HepG2 (cell line): ENCODE data around the gene CSNK2B. TPM values are rescaled to one million over a fixed set of nuclear protein-coding genes. Genes with fewer than 3 reads are reported as not detected.

Source experiments
- ATAC-seq: fragments of 200-7000 bp; cut with Tn5 transposase; 3 replicates; pipeline ENCODE4 v1.9.1; 2020; ENCODE audit warnings: mild to moderate bottlenecking, moderate library complexity
- BruUV-seq: library from RNA; stranded (reverse); fragments of 400-500 nt; replicated peaks from 2 replicates; lab custom pipeline; 2021; lab: Mats Ljungman, UMichigan
- CTCF ChIA-PET: fragments of 300-600 bp; formaldehyde crosslinking; extraction: SDS; loops from one replicate; lab custom pipeline; 2021; ENCODE audit warnings: low total read pairs, inconsistent platforms, low intra/inter-chr PET ratio; lab: Yijun Ruan, JAX
- POLR2A ChIA-PET: fragments of 350-600 bp; sonication (Branson Sonifier 250); formaldehyde crosslinking; loops from one replicate; lab custom pipeline; 2020; ENCODE audit warnings: antibody characterized with exemption, inconsistent platforms; lab: Yijun Ruan, JAX
- DNase-seq: peaks from one replicate; pipeline ENCODE4 v3.0.0-alpha.2; 2015; ENCODE audit warnings: low spot score
- FAIRE-seq: peaks from 3 replicates; lab custom pipeline; 2011; peaks lifted over from hg19 to GRCh38; lab: Jason Lieb, UNC
- H2AFZ ChIP-seq: one replicate; pipeline ENCODE4 v1.6.1; 2011; ENCODE audit warnings: low read length, inconsistent platforms
- H3K27ac ChIP-seq: fragments of 300-600 bp; 3 replicates; pipeline ENCODE4 v1.8.0; 2011; ENCODE audit warnings: mixed run types, mild to moderate bottlenecking, mixed read lengths, low read length, inconsistent platforms; ENCODE audit not compliant: insufficient read depth; ENCODE audit errors: extremely low read length
- H3K27me3 ChIP-seq, 2 experiments: fragments of 200-600 bp in 1 of 2; 2 replicates in 1 of 2; 3 replicates in 1 of 2; pipeline versions ENCODE4 v1.6.0 to v1.8.0; 2011; ENCODE audit warnings: low read length in 2 of 2, mild to moderate bottlenecking in 2 of 2, moderate library complexity in 2 of 2, inconsistent platforms in 1 of 2; ENCODE audit not compliant: insufficient read depth in 2 of 2, control insufficient read depth in 1 of 2
- H3K36me3 ChIP-seq, 2 experiments: fragments of 200-600 bp in 1 of 2; replicated peaks in 1 of 2; 2 replicates in 1 of 2; 3 replicates in 1 of 2; pipeline versions ENCODE4 v1.5.1 to v1.8.0; 2011; ENCODE audit warnings: low read length in 2 of 2, inconsistent platforms in 1 of 2; ENCODE audit not compliant: insufficient read depth in 2 of 2, control insufficient read depth in 1 of 2
- H3K4me1 ChIP-seq: 2 replicates; pipeline ENCODE4 v1.5.1; 2012; ENCODE audit warnings: low read length, inconsistent platforms; ENCODE audit not compliant: insufficient read depth
- H3K4me2 ChIP-seq: 2 replicates; pipeline ENCODE4 v1.6.0; 2011; ENCODE audit warnings: low read depth, low read length, inconsistent platforms
- H3K4me3 ChIP-seq, 3 experiments: fragments of 200-600 bp in 1 of 3; sonication (generic), shearing (Covaris generic) in 1 of 3; replicated peaks in 1 of 3; 2 replicates each; pipeline ENCODE4 v1.5.1; 2011 to 2016; ENCODE audit warnings: low read length in 3 of 3, inconsistent platforms in 2 of 3, low read depth in 2 of 3, mild to moderate bottlenecking in 2 of 3, control low read depth in 1 of 3, mixed read lengths in 1 of 3; ENCODE audit not compliant: insufficient read depth in 1 of 3
- H3K79me2 ChIP-seq: one replicate; pipeline ENCODE4 v1.6.1; 2011; ENCODE audit warnings: low read length, inconsistent platforms; ENCODE audit not compliant: insufficient read depth
- H3K9ac ChIP-seq: 2 replicates; pipeline ENCODE4 v1.6.0; 2011; ENCODE audit warnings: mild to moderate bottlenecking, low read depth, low read length, inconsistent platforms; ENCODE audit not compliant: insufficient read depth
- H3K9me3 ChIP-seq: 2 replicates; pipeline ENCODE4 v1.5.1; 2012; ENCODE audit warnings: mild to moderate bottlenecking, low read length
- H4K20me1 ChIP-seq: 2 replicates; pipeline ENCODE4 v1.6.0; 2011; ENCODE audit warnings: inconsistent platforms, mild to moderate bottlenecking, low read length, moderate library complexity; ENCODE audit not compliant: insufficient read depth
- ATF7 ChIP-seq, 2 experiments: fragments of 450-650 bp in 1 of 2; sonication (generic) in 1 of 2; formaldehyde crosslinking in 1 of 2; IDR thresholded peaks; 2 replicates each; pipeline versions ENCODE4 v1.4.0 to v1.6.1; 2016 to 2020; ENCODE audit warnings: antibody characterized with exemption in 1 of 2, mild to moderate bottlenecking in 1 of 2, missing genetic modification reagents in 1 of 2
- BHLHE40 ChIP-seq: IDR thresholded peaks from 2 replicates; pipeline ENCODE4 v1.6.1; 2011; ENCODE audit warnings: low read length, improper control_type of control experiment
- CBX5 ChIP-seq: sonication (generic); formaldehyde crosslinking; IDR thresholded peaks from 2 replicates; pipeline ENCODE4 v1.4.0; 2020; ENCODE audit warnings: missing genetic modification reagents, borderline replicate concordance
- CREB1 ChIP-seq, 2 experiments: fragments of 450-650 bp in 1 of 2; IDR thresholded peaks; 2 replicates each; pipeline ENCODE4 v1.6.1; 2016 to 2017; ENCODE audit warnings: control low read depth in 1 of 2, mild to moderate bottlenecking in 1 of 2, missing compliant biosample characterization in 1 of 2, missing genetic modification characterization in 1 of 2
- DPF2 ChIP-seq: sonication (generic); formaldehyde crosslinking; IDR thresholded peaks from 2 replicates; pipeline ENCODE4 v1.4.0; 2020; ENCODE audit warnings: mild to moderate bottlenecking, low read depth, missing genetic modification reagents, borderline replicate concordance
- RBAK ChIP-seq: sonication (generic); formaldehyde crosslinking; IDR thresholded peaks from 2 replicates; pipeline ENCODE4 v1.5.1; 2020; ENCODE audit warnings: mild to moderate bottlenecking, missing genetic modification reagents
- SIN3A ChIP-seq: IDR thresholded peaks from 2 replicates; pipeline ENCODE4 v1.6.1; 2011; ENCODE audit warnings: low read depth, mild to moderate bottlenecking, control low read depth, low read length, borderline replicate concordance
- SUZ12 ChIP-seq: fragments of 150-350 bp; IDR thresholded peaks from 2 replicates; pipeline ENCODE4 v1.6.1; 2014; ENCODE audit warnings: low read depth, low read length
- ZNF451 ChIP-seq: sonication (generic); formaldehyde crosslinking; IDR thresholded peaks from 2 replicates; pipeline ENCODE4 v1.5.0; 2020; ENCODE audit warnings: mild to moderate bottlenecking, missing genetic modification reagents
- ZNF773 ChIP-seq: sonication (generic); formaldehyde crosslinking; IDR thresholded peaks from 2 replicates; pipeline ENCODE4 v1.4.0; 2020; ENCODE audit warnings: missing genetic modification reagents, borderline replicate concordance
- WGBS: methylation state at CpG from one replicate; pipeline ENCODE4 v1.1.6; 2017; ENCODE audit warnings: low lambda C conversion rate; 5-methylcytosine and 5-hydroxymethylcytosine counted together
- in situ Hi-C: cut with HindIII; loops from 2 replicates; pipeline ENCODE4 v1.10.0; 2017; ENCODE audit warnings: low pct_unique_long_range_greater_than_20kb; ENCODE audit not compliant: extremely low pct_ligation_motif_present
- intact Hi-C: fragments of 100-400 bp; cut with micrococcal nuclease; formaldehyde crosslinking; loops from one replicate; pipeline ENCODE4 v1.10.0; 2022; ENCODE audit not compliant: unreplicated experiment
- polyA plus RNA-seq, 8 experiments: library from polyadenylated mRNA; depleted of rRNA in 3 of 8; stranded (reverse) in 7 of 8; unstranded in 1 of 8; fragments of >200 nt; fragmentation: Illumina TruSeq in 4 of 8; extraction: Trizol in 4 of 8; gene quantifications; 2 replicates each; pipeline versions ENCODE4 v1.2.1 to v1.2.3, GENCODE V29; 2011 to 2016; ENCODE audit warnings: low read depth in 4 of 8, missing spikeins in 1 of 8, mixed read lengths in 1 of 8; ENCODE audit not compliant: insufficient read depth in 1 of 8
- total RNA-seq, 5 experiments: library from RNA; depleted of rRNA; stranded (reverse); fragments of >200 nt; fragmentation: Illumina TruSeq; extraction: Trizol; gene quantifications; 2 replicates each; pipeline ENCODE4 v1.2.3, GENCODE V29; 2016; ENCODE audit warnings: low read depth in 1 of 5
- TF ChIP-seq, protein P1 (sequence below), 2 experiments: sonication (generic) in 1 of 2; formaldehyde crosslinking in 1 of 2; IDR thresholded peaks; 2 replicates each; pipeline versions ENCODE4 v1.4.0 to v1.6.1; 2018 to 2020; ENCODE audit warnings: missing genetic modification reagents in 2 of 2, borderline replicate concordance in 1 of 2, low read depth in 1 of 2, mild to moderate bottlenecking in 1 of 2, missing biosample characterization in 1 of 2
- TF ChIP-seq, protein P2 (sequence below): sonication (generic); formaldehyde crosslinking; IDR thresholded peaks from 2 replicates; pipeline ENCODE4 v1.5.1; 2020; ENCODE audit warnings: mild to moderate bottlenecking, moderate library complexity, missing genetic modification reagents

The CSNK2B gene
- total and polyA plus RNA-seq, 2 of the 13 experiments (the other 11 are each of a cell fraction or from before 2014, with no cell fraction given): 111 to 296 TPM

DNA sequence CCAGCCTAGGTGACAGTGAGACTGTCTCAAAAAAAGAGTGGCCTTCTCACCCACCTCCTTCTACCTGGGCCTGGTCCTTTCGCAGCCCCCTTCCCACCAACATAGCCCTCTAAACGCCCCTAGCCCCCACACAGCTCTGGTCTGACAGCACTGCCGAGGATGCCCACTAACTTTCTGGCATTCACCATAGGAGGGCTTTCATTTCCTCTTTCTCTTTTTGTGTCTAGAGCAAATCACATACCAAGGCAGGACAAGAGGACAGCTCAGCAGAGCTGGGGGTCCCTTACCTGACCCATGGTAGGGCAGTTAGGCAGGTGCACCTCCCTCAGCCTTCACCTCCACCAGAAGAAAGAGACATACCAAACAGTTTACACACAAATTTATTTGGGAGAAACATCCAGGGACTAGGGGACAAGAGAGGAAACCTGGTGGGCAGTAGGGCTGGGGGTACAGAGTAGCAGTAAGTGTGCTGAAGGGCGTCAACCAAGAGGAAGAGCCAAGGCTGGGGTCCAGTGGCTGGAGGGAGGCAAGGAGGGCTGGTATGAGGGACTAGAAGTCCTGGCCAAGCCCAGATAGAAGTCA is 10.5 kb downstream of the CSNK2B start:
- ATAC-seq: no peak
- ChIA-PET CTCF (no interaction called here), POLR2A (no interaction called here)
- Histone ChIP-seq H3K79me2 (no peaks in the 10 kb centered on the region), H4K20me1 (no peaks in the 10 kb centered on the region), H3K9ac (no peak overlapping the region), H3K9me3 (no peaks in the 10 kb centered on the region), H3K27me3 (no peaks in the 10 kb centered on the region), H3K27ac (no peak overlapping the region), H3K4me1 (peaks cover 11% of the 10 kb centered on the region), H3K4me3 (no peak overlapping the region), H3K4me2 (no peak overlapping the region), H2AFZ (no peak overlapping the region), H3K36me3 (peaks cover 10 to 14% of the 10 kb centered on the region in 2 experiments)
- DNase-seq: no peak
- intact Hi-C loops: no loop called here
- in situ Hi-C loops: no loop called here
- BruUV-seq: no TSS peak
- TF ChIP-seq, protein P1, sequence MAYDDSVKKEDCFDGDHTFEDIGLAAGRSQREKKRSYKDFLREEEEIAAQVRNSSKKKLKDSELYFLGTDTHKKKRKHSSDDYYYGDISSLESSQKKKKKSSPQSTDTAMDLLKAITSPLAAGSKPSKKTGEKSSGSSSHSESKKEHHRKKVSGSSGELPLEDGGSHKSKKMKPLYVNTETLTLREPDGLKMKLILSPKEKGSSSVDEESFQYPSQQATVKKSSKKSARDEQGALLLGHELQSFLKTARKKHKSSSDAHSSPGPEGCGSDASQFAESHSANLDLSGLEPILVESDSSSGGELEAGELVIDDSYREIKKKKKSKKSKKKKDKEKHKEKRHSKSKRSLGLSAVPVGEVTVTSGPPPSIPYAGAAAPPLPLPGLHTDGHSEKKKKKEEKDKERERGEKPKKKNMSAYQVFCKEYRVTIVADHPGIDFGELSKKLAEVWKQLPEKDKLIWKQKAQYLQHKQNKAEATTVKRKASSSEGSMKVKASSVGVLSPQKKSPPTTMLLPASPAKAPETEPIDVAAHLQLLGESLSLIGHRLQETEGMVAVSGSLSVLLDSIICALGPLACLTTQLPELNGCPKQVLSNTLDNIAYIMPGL (CRISPR knock-in tag; IDR thresholded peaks at IDR 0.05; ENCODE audit: borderline replicate concordance in 1 of 2, low read depth in 1 of 2): no peak
- no peak for TF ChIP-seq BHLHE40
- no peak for FAIRE-seq
- 84% methylated on average over 4 of the region's 4 CpGs for WGBS

DNA sequence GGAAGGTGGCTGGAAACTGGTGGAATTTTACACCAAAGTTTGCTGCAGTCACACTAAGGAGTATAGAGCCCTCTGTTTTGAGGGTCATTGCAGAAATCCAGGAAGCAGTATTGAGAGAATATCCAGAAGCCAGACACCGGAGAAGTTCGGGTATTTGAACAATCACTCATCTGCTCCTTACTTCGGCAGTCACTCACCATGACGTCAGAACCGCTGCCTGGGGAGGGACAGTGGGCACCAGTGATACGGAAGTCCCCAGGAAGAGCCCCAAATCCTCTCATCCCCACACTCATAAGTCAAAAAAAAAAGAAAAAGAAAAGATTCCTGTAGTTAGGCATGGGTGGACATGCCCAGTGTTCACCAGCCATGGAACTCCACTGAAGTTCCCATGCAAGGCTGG is 11.0 kb downstream of the CSNK2B start:
- TF ChIP-seq RBAK: no peak
- TF ChIP-seq, protein P2, sequence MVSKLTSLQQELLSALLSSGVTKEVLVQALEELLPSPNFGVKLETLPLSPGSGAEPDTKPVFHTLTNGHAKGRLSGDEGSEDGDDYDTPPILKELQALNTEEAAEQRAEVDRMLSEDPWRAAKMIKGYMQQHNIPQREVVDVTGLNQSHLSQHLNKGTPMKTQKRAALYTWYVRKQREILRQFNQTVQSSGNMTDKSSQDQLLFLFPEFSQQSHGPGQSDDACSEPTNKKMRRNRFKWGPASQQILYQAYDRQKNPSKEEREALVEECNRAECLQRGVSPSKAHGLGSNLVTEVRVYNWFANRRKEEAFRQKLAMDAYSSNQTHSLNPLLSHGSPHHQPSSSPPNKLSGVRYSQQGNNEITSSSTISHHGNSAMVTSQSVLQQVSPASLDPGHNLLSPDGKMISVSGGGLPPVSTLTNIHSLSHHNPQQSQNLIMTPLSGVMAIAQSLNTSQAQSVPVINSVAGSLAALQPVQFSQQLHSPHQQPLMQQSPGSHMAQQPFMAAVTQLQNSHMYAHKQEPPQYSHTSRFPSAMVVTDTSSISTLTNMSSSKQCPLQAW (CRISPR knock-in tag): no peak
- no peak for TF ChIP-seq DPF2 (CRISPR knock-in tag)
- TF ChIP-seq ZNF451: no peak
- TF ChIP-seq CREB1 (IDR thresholded peaks at IDR 0.05): peak; percentile 85
- TF ChIP-seq CREB1 (CRISPR knock-in tag; IDR thresholded peaks at IDR 0.05): no peak
- no peak for TF ChIP-seq SIN3A
- TF ChIP-seq ATF7 (IDR thresholded peaks at IDR 0.05): peak; percentile 67
- TF ChIP-seq ATF7 (CRISPR knock-in tag; IDR thresholded peaks at IDR 0.05): no peak
- TF ChIP-seq ZNF773 (CRISPR knock-in tag): no peak
- TF ChIP-seq SUZ12: no peak
- no peak for TF ChIP-seq CBX5 (CRISPR knock-in tag)
- BruUV-seq: no TSS peak
- POLR2A ChIA-PET: no interaction called here
- Histone ChIP-seq H3K9ac (no peak overlapping the region), H3K27me3 (no peaks in the 10 kb centered on the region), H3K4me2 (no peak overlapping the region), H2AFZ (no peak overlapping the region), H3K36me3 (peaks cover 6 to 9% of the 10 kb centered on the region in 2 experiments; a peak in 4 of 5 replicates), H3K4me3 (no peak overlapping the region), H3K9me3 (no peaks in the 10 kb centered on the region), H3K4me1 (peaks cover 11% of the 10 kb centered on the region), H3K27ac (no peak overlapping the region), H3K79me2 (no peaks in the 10 kb centered on the region), H4K20me1 (no peaks in the 10 kb centered on the region)
- intact Hi-C loops (no loop called here), in situ Hi-C loops (no loop called here)
- CTCF ChIA-PET: no interaction called here
- 51% methylated on average over 6 of the region's 6 CpGs for WGBS
- no peak for FAIRE-seq
- ATAC-seq: no peak
- no peak for DNase-seq
